Kidney (tissue), 14 donors: Measurements from ENCODE around the gene MRPL40. TPM values are rescaled to one million over a fixed set of nuclear protein-coding genes. Genes with fewer than 3 reads are reported as not detected.

Source experiments
- DNase-seq, 5 donors: peaks; one replicate each; pipeline ENCODE4 v3.0.0-alpha.2; 2013 to 2020
- FAIRE-seq: peaks from 2 replicates; lab custom pipeline; 2012; peaks lifted over from hg19 to GRCh38; lab: Jason Lieb, UNC
- H3K27ac ChIP-seq, 2 donors: one replicate each; pipeline ENCODE4 v1.7.0; 2013; ENCODE audit warnings: low read depth in 2 of 2, low read length in 2 of 2, inconsistent platforms in 1 of 2
- H3K27me3 ChIP-seq: one replicate; pipeline ENCODE4 v1.7.1; 2013; ENCODE audit warnings: low read length, inconsistent platforms; ENCODE audit not compliant: control insufficient read depth, insufficient read depth
- H3K36me3 ChIP-seq, 3 donors: one replicate each; pipeline versions ENCODE4 v1.7.0 to v1.7.1; 2013; ENCODE audit warnings: low read length in 3 of 3, control low read depth in 1 of 3, inconsistent platforms in 1 of 3; ENCODE audit not compliant: insufficient read depth in 3 of 3, control insufficient read depth in 2 of 3
- H3K4me1 ChIP-seq, 3 donors: one replicate each; pipeline versions ENCODE4 v1.7.0 to v1.7.1; 2013; ENCODE audit warnings: low read length in 3 of 3, inconsistent platforms in 1 of 3, low read depth in 1 of 3; ENCODE audit not compliant: control insufficient read depth in 2 of 3, insufficient read depth in 2 of 3
- H3K4me3 ChIP-seq, 3 donors: one replicate each; pipeline versions ENCODE4 v1.7.0 to v1.8.1; 2013; ENCODE audit warnings: low read length in 3 of 3, control low read depth in 1 of 3, inconsistent platforms in 1 of 3
- H3K9ac ChIP-seq, 3 donors: one replicate each; pipeline versions ENCODE4 v1.7.0 to v1.7.1; 2013; ENCODE audit warnings: low read length in 3 of 3, control low read depth in 1 of 3, inconsistent platforms in 1 of 3
- H3K9me3 ChIP-seq, 3 donors: one replicate each; pipeline versions ENCODE4 v1.7.0 to v1.7.1; 2013; ENCODE audit warnings: low read length in 3 of 3, control low read depth in 1 of 3, inconsistent platforms in 1 of 3; ENCODE audit not compliant: control insufficient read depth in 2 of 3, insufficient read depth in 1 of 3
- CTCF ChIP-seq: IDR thresholded peaks from 3 replicates; pipeline ENCODE4 v1.5.1; 2012; ENCODE audit warnings: mild to moderate bottlenecking, moderate library complexity, borderline replicate concordance; ENCODE audit not compliant: insufficient read depth; ENCODE audit errors: extremely low read depth
- intact Hi-C: fragments of 100-400 bp; cut with DNase I; formaldehyde crosslinking; loops from one replicate; pipeline ENCODE4 v1.11.1; 2022
- polyA plus RNA-seq: library from polyadenylated mRNA; stranded (reverse); fragments of 350-450 nt; fragmentation: Illumina TruSeq; extraction: RNeasy Lipid Tissue Mini Kit (QIAGEN cat#74804); gene quantifications from one replicate; pipeline ENCODE4 v1.2.3, GENCODE V29; 2014; ENCODE audit warnings: low read depth, low replicate concordance; ENCODE audit not compliant: insufficient read depth
- total RNA-seq: library from RNA; stranded (reverse); fragmentation: NEBNext Ultra II Directional; extraction: Animal tissue kit (Norgen Biotek cat#: 25700); gene quantifications from one replicate; pipeline ENCODE4 v1.2.1, GENCODE V29; 2021
- donor health status: control.
- donor health status: control.
- donor health status: control.
- donor health status: control.
- donor health status: control.
- donor health status: DM: yes; HTN: yes; CAD: no.
- donor health status: Normal renal cell carcinoma (clear cell type).

The MRPL40 gene
- total and polyA plus RNA-seq, 2 donors from 2014 or later, result 30.0 to 89.2 TPM

- H3K27ac ChIP-seq, result no peak overlapping the region
- DNase-seq (peak in 1 of 5 donors; percentile 81), FAIRE-seq (no peak)
- intact Hi-C loops, result no loop called here
- no peak overlapping the region for H3K9ac ChIP-seq
- no peaks in the 10 kb centered on the region for H3K4me1 ChIP-seq
- H3K4me3 ChIP-seq, result no peak overlapping the region
- no peaks in the 10 kb centered on the region for H3K27me3 ChIP-seq
- TF ChIP-seq CTCF, result no peak
- H3K9me3 ChIP-seq, result no peaks in the 10 kb centered on the region
- peaks cover 9 to 53% (median 44%) of the 10 kb centered on the region in 3 donors for H3K36me3 ChIP-seq
Measured at GRCh38 chr22:19463491-19464469, 31.4 kb downstream of the MRPL40 start.

- DNase-seq (no peak), FAIRE-seq (no peak)
- no peak for TF ChIP-seq CTCF
- Histone ChIP-seq H3K27ac (peak overlapping the region in 1 of 2 donors; percentile 16), H3K9ac (no peak overlapping the region), H3K9me3 (no peaks in the 10 kb centered on the region), H3K36me3 (peaks cover 9 to 60% (median 51%) of the 10 kb centered on the region in 3 donors), H3K4me1 (no peaks in the 10 kb centered on the region), H3K4me3 (no peak overlapping the region), H3K27me3 (no peaks in the 10 kb centered on the region)
- intact Hi-C loops, result no loop called here
Measured at GRCh38 chr22:19464546-19464945, 32.2 kb downstream of the MRPL40 start.

GRCh38 chr22:19464975-19465374 is 32.6 kb downstream of the MRPL40 start:
- H3K9ac ChIP-seq, result no peak overlapping the region
- no peak for FAIRE-seq
- intact Hi-C loops, result no loop called here
- no peaks in the 10 kb centered on the region for H3K4me1 ChIP-seq
- H3K27me3 ChIP-seq, result no peaks in the 10 kb centered on the region
- H3K9me3 ChIP-seq, result no peaks in the 10 kb centered on the region
- peak overlapping the region in 1 of 2 donors; percentile 16 for H3K27ac ChIP-seq
- no peak for TF ChIP-seq CTCF
- no peak for DNase-seq
- H3K36me3 ChIP-seq, result peaks cover 9 to 64% (median 56%) of the 10 kb centered on the region in 3 donors
- no peak overlapping the region for H3K4me3 ChIP-seq
